KMS-11 (cell line): ENCODE data around the gene DTD1.

Experiments
- H2AFZ ChIP-seq: fragments of 200-600 bp; sonication (generic); 2 replicates; pipeline ENCODE4 v1.6.1; 2016; ENCODE audit warnings: antibody characterized with exemption, mixed run types, low read depth
- H3K27ac ChIP-seq: fragments of 200-600 bp; sonication (generic); 2 replicates; pipeline ENCODE4 v1.6.1; 2016; ENCODE audit warnings: mild to moderate bottlenecking, mixed run types
- H3K27me3 ChIP-seq: fragments of 200-600 bp; sonication (generic); 2 replicates; pipeline ENCODE4 v1.6.1; 2017; ENCODE audit warnings: mild to moderate bottlenecking, low read depth, mixed run types, moderate library complexity; ENCODE audit not compliant: insufficient read depth
- H3K36me3 ChIP-seq: fragments of 200-600 bp; sonication (generic); 2 replicates; pipeline ENCODE4 v1.6.1; 2017; ENCODE audit warnings: mild to moderate bottlenecking, mixed run types; ENCODE audit not compliant: insufficient read depth
- H3K4me1 ChIP-seq: fragments of 200-600 bp; sonication (generic); 2 replicates; pipeline ENCODE4 v1.6.1; 2016; ENCODE audit warnings: mild to moderate bottlenecking, low read depth, mixed run types; ENCODE audit not compliant: poor library complexity, severe bottlenecking
- H3K4me2 ChIP-seq: fragments of 200-600 bp; sonication (generic); 2 replicates; pipeline ENCODE4 v1.7.0; 2016; ENCODE audit warnings: mild to moderate bottlenecking, mixed run types
- H3K4me3 ChIP-seq: fragments of 200-600 bp; sonication (generic); IDR thresholded peaks from 2 replicates; pipeline ENCODE4 v1.6.1; 2017; ENCODE audit warnings: low read depth, low read length, mixed read lengths; ENCODE audit not compliant: insufficient read depth
- H3K79me2 ChIP-seq: fragments of 200-600 bp; sonication (generic); 2 replicates; pipeline ENCODE4 v1.6.1; 2016; ENCODE audit warnings: low read depth, mixed run types; ENCODE audit not compliant: insufficient read depth
- H3K9ac ChIP-seq: fragments of 200-600 bp; sonication (generic); 2 replicates; pipeline ENCODE4 v1.6.1; 2016; ENCODE audit warnings: mild to moderate bottlenecking, mixed run types
- H4K20me1 ChIP-seq: fragments of 200-600 bp; sonication (generic); 2 replicates; pipeline ENCODE4 v1.6.1; 2016; ENCODE audit warnings: mild to moderate bottlenecking, mixed run types; ENCODE audit not compliant: insufficient read depth
- CTCF ChIP-seq: fragments of 200-600 bp; sonication (generic); conservative IDR thresholded peaks from 2 replicates; pipeline ENCODE4 v1.6.1; 2017; ENCODE audit warnings: low read depth, mild to moderate bottlenecking, antibody characterized with exemption, low read length, moderate library complexity, mixed read lengths

DTD1 gene

GRCh38 chr20:18596270-18596669, 8.4 kb downstream of the DTD1 start:
- no peak overlapping the region for H3K9ac ChIP-seq
- no peaks in the 10 kb centered on the region for H3K79me2 ChIP-seq
- no peak overlapping the region for H3K4me3 ChIP-seq
- H4K20me1 ChIP-seq, result no peaks in the 10 kb centered on the region
- H2AFZ ChIP-seq, result no peak overlapping the region
- no peaks in the 10 kb centered on the region for H3K36me3 ChIP-seq
- H3K27ac ChIP-seq, result no peak overlapping the region
- TF ChIP-seq CTCF, result no peak
- no peaks in the 10 kb centered on the region for H3K27me3 ChIP-seq
- H3K4me2 ChIP-seq, result no peak overlapping the region
- H3K4me1 ChIP-seq, result no peaks in the 10 kb centered on the region

DNA sequence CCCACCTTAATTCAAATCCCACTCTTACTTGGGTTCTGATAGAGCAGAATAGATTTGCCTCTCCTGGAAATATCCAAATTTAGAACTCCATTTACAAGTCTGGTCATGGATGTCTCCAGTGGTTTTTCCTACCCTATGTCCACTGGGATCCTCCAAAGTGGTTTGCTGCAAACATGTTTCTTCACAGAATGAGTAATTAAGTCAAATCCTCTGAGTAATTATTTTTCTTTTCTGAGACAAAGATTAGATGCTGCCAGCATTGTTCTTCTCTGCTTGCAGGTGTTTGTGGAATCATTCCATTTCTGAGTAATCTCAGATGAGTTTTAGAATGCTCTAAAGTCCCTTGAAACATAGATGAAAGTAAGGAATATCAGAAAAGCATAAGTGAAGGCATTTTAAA, 21.9 kb downstream of the DTD1 start:
- Histone ChIP-seq H4K20me1 (no peaks in the 10 kb centered on the region), H3K4me1 (no peaks in the 10 kb centered on the region), H2AFZ (no peak overlapping the region), H3K4me3 (no peak overlapping the region), H3K79me2 (no peaks in the 10 kb centered on the region), H3K27ac (no peak overlapping the region), H3K36me3 (no peaks in the 10 kb centered on the region), H3K9ac (no peak overlapping the region), H3K27me3 (no peaks in the 10 kb centered on the region), H3K4me2 (no peak overlapping the region)
- TF ChIP-seq CTCF, result no peak

GRCh38 chr20:18611492-18611891, 23.6 kb downstream of the DTD1 start:
- no peak overlapping the region for H2AFZ ChIP-seq
- H3K27me3 ChIP-seq, result no peaks in the 10 kb centered on the region
- H3K36me3 ChIP-seq, result no peaks in the 10 kb centered on the region
- no peak for TF ChIP-seq CTCF
- no peaks in the 10 kb centered on the region for H3K4me1 ChIP-seq
- H3K79me2 ChIP-seq, result no peaks in the 10 kb centered on the region
- H3K9ac ChIP-seq, result no peak overlapping the region
- no peak overlapping the region for H3K4me3 ChIP-seq
- H3K4me2 ChIP-seq, result no peak overlapping the region
- H4K20me1 ChIP-seq, result no peaks in the 10 kb centered on the region
- no peak overlapping the region for H3K27ac ChIP-seq

DNA sequence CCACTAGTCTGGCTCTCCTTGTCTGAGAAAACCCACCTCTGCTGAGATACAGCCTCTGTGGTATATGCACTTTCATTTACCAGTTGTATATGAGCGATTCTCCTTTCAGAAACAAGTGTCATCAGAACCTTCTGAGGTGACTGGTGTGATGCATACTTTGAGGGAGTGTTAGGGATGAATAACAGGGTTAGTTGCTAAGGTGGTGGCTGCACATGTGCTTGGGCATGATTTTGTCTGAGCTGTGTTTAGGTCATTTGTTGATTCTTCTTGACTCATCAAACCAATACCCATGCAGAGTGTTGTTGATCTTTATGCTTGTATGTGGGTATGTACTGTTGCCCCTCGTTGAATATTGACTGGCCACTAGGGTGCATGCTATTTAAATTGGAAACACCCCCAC, 25.7 kb downstream of the DTD1 start:
- no peak overlapping the region for H3K4me3 ChIP-seq
- H3K4me2 ChIP-seq, result no peak overlapping the region
- H3K36me3 ChIP-seq, result no peaks in the 10 kb centered on the region
- no peak overlapping the region for H3K27ac ChIP-seq
- TF ChIP-seq CTCF, result no peak
- H3K9ac ChIP-seq, result no peak overlapping the region
- H3K4me1 ChIP-seq, result no peaks in the 10 kb centered on the region
- H2AFZ ChIP-seq, result no peak overlapping the region
- H3K27me3 ChIP-seq, result no peaks in the 10 kb centered on the region
- no peaks in the 10 kb centered on the region for H4K20me1 ChIP-seq
- H3K79me2 ChIP-seq, result no peaks in the 10 kb centered on the region

GRCh38 chr20:18614244-18614643, 26.4 kb downstream of the DTD1 start:
- Histone ChIP-seq H3K4me1 (no peaks in the 10 kb centered on the region), H3K4me3 (no peak overlapping the region), H3K9ac (no peak overlapping the region), H3K27ac (no peak overlapping the region), H3K36me3 (no peaks in the 10 kb centered on the region), H4K20me1 (no peaks in the 10 kb centered on the region), H3K79me2 (no peaks in the 10 kb centered on the region), H3K4me2 (no peak overlapping the region), H2AFZ (no peak overlapping the region), H3K27me3 (no peaks in the 10 kb centered on the region)
- TF ChIP-seq CTCF, result no peak
